NCI-H748 (cell line): ENCODE measurements around the gene DRGX.

Experiments used
- DNase-seq: peaks from one replicate; lab custom pipeline; 2025; ENCODE audit not compliant: unreplicated experiment; lab: John Stamatoyannopoulos, UW

Gene DRGX

GRCh38 chr10:49408519-49409306, 12.8 kb upstream of the DRGX start:
- peak; percentile 76 for DNase-seq

DNA sequence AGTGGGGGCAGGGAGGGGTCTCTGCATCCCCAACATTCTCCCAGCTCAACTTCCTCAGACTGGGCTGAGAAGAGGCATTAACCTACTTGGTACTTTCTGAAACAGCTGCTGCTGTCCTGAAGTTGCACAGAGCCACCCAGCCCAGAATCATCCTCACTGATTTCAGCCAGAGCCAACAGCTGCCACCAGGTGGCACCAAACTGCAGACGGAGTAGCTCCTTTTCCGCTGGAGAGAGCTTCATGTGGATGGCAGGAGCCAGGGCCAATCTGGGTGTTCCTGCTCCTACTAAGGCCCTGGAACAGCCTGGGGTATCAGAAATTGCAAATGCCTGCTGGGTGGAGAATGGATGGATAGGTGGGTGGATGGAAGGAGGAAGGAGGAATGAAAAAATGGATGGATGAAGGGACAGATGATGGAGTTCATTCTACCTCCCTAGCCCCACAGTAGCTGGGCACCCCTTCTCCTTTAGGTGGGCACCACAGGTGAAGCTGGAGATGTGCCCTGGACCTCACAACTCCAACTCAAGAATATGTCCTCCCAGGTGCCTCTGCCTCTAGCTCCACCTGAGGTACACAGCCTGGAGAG, 11.8 kb upstream of the DRGX start:
- DNase-seq: peak; percentile 77

DNA sequence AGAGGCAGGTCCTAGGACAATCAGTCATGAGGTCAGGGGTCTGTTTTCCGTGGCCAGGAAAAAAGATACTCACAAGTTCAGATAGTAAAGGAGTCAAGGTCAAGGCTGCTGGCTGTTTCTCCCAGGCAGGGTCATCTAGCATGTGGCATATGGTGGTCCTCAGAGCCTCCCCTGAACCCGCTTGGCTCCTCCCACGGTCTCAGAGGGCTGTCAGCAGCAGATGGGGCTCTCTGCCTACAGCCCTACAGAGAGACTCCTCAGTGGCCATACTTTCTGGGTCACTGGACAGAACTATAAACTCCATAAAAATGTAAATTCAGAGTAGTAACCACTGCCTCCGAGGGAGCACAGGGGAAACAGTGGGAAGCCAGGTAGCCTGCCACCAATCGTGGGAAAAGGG, 11.3 kb upstream of the DRGX start:
- no peak for DNase-seq

- no peak for DNase-seq
These were observed 8.5 kb upstream of the DRGX start for GRCh38 chr10:49404321-49404878.

GRCh38 chr10:49403363-49403762, 7.5 kb upstream of the DRGX start:
- DNase-seq: no peak

GRCh38 chr10:49400365-49400764, 4.5 kb upstream of the DRGX start:
- no peak for DNase-seq

GRCh38 chr10:49398986-49399385, 3.1 kb upstream of the DRGX start:
- DNase-seq: no peak

- DNase-seq: peak; percentile 48
These were observed 2.3 kb upstream of the DRGX start for GRCh38 chr10:49398000-49398861.

GRCh38 chr10:49397036-49397999, 1.4 kb upstream of the DRGX start:
- peak; percentile 64 for DNase-seq

DNA sequence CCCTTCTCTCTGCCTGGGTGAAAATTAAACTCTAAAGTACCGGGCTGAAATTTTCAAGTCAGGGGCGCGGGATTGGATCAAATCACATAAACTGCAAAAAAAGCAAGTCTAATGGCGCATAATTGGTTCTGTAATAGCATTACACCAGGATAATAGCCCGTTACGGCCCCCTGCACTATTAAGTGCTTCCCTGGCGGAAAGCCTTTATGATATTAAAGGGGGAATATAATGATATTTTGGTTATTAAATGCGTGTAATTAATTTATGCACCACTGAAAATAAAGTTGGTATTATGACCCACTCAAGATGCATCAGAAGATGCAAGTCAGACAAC, 744 bp upstream of the DRGX start:
- DNase-seq: peak; percentile 11

GRCh38 chr10:49394933-49395740, 752 bp downstream of the DRGX start:
- peak; percentile 54 for DNase-seq

- no peak for DNase-seq
These were observed 2.1 kb downstream of the DRGX start for GRCh38 chr10:49393757-49394156.

DNA sequence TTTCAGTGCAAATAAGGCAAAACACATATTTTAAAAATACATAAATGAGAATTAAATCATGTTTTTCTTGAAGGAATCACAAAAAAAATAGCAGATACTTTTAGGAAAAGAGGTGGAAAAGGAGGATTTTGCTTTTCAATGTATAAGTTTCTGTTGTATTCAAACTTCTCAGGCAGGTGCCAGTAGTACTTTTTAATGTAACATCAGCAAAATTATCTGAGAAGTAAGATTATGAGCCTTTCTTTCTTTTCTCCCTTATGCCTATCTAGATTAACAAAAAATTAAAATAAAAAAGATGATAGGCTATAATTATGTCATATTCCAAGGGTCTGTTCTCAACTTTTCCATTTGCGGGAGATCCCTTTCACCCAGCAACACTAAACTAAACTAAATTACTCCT, 2.6 kb downstream of the DRGX start:
- DNase-seq: no peak

DNA sequence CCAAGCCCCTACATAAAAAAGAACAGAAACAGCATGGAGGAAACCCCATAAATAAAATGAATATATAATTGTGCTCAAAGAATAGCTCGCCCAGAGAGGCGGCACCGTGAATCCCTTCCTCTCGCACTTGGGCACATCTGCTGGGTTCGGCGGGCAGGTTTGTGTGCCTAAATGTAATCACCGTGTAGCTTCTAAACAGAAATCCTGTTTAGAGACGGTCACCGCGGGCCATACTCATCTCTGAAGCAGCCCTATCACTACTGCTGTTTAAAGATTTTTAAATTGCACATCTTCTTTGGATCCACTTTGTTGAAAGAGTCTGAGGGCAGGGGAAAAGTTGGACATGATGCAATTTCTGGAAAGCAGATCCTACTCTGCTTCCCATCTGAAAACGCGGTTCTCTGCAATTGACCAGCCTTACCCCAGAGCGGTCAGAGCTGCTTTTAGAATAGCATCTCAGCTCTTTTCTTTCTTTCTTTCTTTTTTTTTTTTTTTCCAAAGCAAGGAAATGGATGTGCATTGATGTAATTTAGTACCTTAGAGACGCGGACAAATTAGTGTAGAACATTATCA, 6.4 kb downstream of the DRGX start:
- DNase-seq: peak; percentile 43

- DNase-seq: no peak
These were observed 7.7 kb downstream of the DRGX start for GRCh38 chr10:49388161-49388560.

DNA sequence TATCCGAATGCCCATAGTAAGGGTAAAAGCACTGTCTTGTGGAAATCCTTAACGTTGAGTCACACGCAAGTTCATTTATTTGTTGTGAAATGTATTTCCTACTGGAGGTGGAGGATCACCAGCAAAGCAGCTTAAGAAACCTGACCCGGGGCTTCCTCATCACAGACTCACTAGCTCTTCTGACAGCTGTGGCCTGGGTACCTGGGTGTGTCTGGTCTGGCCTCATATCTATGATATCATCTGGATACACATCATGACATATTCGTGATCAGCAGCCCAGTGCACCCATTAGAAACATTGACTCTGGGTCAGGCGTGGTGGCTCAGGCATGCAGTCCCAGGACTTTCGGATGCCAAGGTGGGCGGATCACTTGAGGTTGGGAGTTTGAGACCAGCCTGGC, 8.8 kb downstream of the DRGX start:
- DNase-seq: no peak

DNA sequence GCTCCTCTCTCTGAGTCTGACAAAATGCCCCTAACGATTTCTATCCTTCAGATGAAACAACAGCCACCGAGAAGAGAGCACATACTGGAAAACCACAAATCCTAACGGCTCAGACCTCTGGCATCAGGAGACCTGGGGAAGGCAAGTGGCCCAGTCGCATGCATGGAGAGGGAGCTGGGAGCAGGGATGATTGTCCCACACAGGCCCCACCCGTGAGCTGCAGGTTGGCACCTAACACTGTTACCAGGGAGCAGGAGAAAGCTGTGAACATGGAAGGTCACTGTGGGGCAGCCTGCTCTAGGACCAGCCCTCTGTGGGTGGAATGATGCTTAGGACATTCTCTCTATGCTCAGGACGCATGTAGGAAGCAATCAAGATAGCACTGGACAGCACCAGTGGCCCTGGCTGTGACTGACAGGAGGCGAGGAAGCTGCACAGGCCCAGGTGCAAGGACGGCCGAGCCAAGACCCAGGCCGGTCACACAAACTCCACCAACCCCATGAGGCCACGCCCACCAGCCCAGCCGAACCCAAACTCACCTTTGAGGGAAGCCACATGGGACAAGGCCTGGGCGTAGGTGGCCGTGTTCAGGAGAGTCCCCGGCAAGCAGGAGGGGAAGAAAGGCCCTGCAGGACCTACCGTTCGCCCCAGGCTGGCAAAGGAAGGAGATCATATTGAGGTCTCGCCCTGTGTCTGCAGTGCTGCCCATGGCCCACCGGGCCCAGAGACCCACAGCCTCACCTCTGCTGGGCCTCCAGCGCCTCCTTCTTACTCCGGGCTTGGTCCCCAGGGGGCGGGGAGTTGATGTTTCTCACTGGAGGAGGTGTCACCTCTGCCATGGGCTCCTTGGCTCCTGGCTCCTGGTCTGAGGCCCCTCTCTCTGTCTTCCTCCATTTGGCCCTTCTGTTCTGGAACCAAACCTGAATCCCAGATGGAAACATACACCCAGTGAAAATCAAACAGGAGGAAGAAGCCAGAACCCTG, 9.7 kb downstream of the DRGX start:
- no peak for DNase-seq

- no peak for DNase-seq
These were observed 11.5 kb downstream of the DRGX start for GRCh38 chr10:49384268-49384953.
